Coronary artery (tissue), 2 donors: Measurements from ENCODE around the gene ZNRF2.
A peak's percentile ranks its signal among the peaks of the same experiment; 100 is the strongest.

Experiments
- DNase-seq: peaks from one replicate; pipeline ENCODE4 v3.0.0-alpha.2; 2017; ENCODE audit warnings: low spot score
- H3K27ac ChIP-seq, 2 donors: fragments of 200-600 bp; sonication (generic); one replicate each; pipeline ENCODE4 v1.5.1; 2016 to 2019
- H3K4me3 ChIP-seq: fragments of 200-600 bp; sonication (generic); 2 replicates; pipeline ENCODE4 v1.5.1; 2016; ENCODE audit warnings: mild to moderate bottlenecking, moderate library complexity
- CTCF ChIP-seq: fragments of 200-600 bp; sonication (generic); IDR thresholded peaks from one replicate; pipeline ENCODE4 v1.5.1; 2019; ENCODE audit warnings: antibody characterized with exemption

Gene ZNRF2

GRCh38 chr7:30349170-30349569 lies 64.8 kb downstream of the ZNRF2 start:
- H3K4me3 ChIP-seq, result no peak overlapping the region
- no peak for TF ChIP-seq CTCF
- DNase-seq, result no peak
- H3K27ac ChIP-seq, result peak overlapping the region in 1 of 2 donors; percentile 61

GRCh38 chr7:30349816-30350215 lies 65.4 kb downstream of the ZNRF2 start:
- no peak for TF ChIP-seq CTCF
- no peak overlapping the region for H3K4me3 ChIP-seq
- H3K27ac ChIP-seq, result no peak overlapping the region
- no peak for DNase-seq

- H3K27ac ChIP-seq, result no peak overlapping the region
- TF ChIP-seq CTCF, result no peak
Measured at GRCh38 chr7:30351286-30351685, 66.9 kb downstream of the ZNRF2 start.

GRCh38 chr7:30351724-30352123 lies 67.3 kb downstream of the ZNRF2 start:
- no peak overlapping the region for H3K4me3 ChIP-seq
- no peak for TF ChIP-seq CTCF

More at GRCh38 chr7:30351286-30351685, 66.9 kb downstream of the ZNRF2 start:
- no peak overlapping the region for H3K4me3 ChIP-seq
- DNase-seq, result no peak

DNA sequence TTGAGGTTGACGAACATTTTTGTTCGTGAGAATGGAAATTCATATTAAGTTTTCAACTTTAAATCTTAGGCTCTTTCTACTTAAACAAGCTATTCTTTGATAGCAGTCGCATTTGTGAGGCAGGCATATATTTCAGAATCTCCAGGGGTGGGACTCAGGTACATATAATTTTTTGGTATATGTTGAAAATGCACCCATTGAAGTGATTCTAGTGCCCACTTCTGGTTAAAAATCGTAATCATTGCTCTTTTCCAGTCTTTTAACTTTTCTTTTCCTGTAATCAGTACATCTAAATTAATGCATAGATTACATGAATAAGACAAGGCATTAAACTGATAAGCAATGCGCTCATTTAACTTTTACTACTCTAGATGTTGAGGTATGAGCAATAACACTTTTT lies 67.8 kb downstream of the ZNRF2 start:
- DNase-seq, result no peak
- Histone ChIP-seq H3K4me3 (no peak overlapping the region), H3K27ac (no peak overlapping the region)
- TF ChIP-seq CTCF, result no peak

More at GRCh38 chr7:30351724-30352123, 67.3 kb downstream of the ZNRF2 start:
- no peak for DNase-seq
- no peak overlapping the region for H3K27ac ChIP-seq

GRCh38 chr7:30353532-30353931 lies 69.1 kb downstream of the ZNRF2 start:
- Histone ChIP-seq H3K4me3 (no peak overlapping the region), H3K27ac (no peak overlapping the region)
- no peak for TF ChIP-seq CTCF
- no peak for DNase-seq

GRCh38 chr7:30353932-30354607 lies 69.7 kb downstream of the ZNRF2 start:
- TF ChIP-seq CTCF, result no peak
- DNase-seq, result no peak
- no peak overlapping the region for H3K27ac ChIP-seq
- H3K4me3 ChIP-seq, result no peak overlapping the region
